Erythroblast (primary cell): ENCODE results near the gene ARHGEF4.

Source experiments
- DNase-seq, 2 experiments: peaks; one replicate each; lab custom pipeline; 2025; lab: John Stamatoyannopoulos, UW
- GATA1 ChIP-seq: IDR thresholded peaks from 2 replicates; pipeline ENCODE4 v1.6.1; 2011; ENCODE audit warnings: low read depth, mild to moderate bottlenecking, control low read depth, low read length, moderate library complexity
- POLR2A ChIP-seq: IDR thresholded peaks from 2 replicates; pipeline ENCODE4 v1.6.1; 2011; ENCODE audit warnings: mild to moderate bottlenecking, low read length

The ARHGEF4 gene

GRCh38 chr2:130824492-130825061 lies 12.1 kb upstream of the ARHGEF4 start:
- TF ChIP-seq GATA1: no peak
- TF ChIP-seq POLR2A: no peak
- no peak for DNase-seq

GRCh38 chr2:130825231-130825965 lies 11.3 kb upstream of the ARHGEF4 start:
- TF ChIP-seq POLR2A: no peak
- no peak for TF ChIP-seq GATA1
- no peak for DNase-seq

- TF ChIP-seq POLR2A (no peak), GATA1 (no peak)
- DNase-seq: no peak
These were observed 10.8 kb upstream of the ARHGEF4 start for GRCh38 chr2:130825966-130826253.

GRCh38 chr2:130826419-130826818 lies 10.3 kb upstream of the ARHGEF4 start:
- TF ChIP-seq GATA1: no peak
- no peak for TF ChIP-seq POLR2A
- no peak for DNase-seq

- DNase-seq: no peak
- no peak for TF ChIP-seq GATA1
- TF ChIP-seq POLR2A: no peak
These were observed 9.8 kb upstream of the ARHGEF4 start for GRCh38 chr2:130826821-130827501.

- no peak for DNase-seq
- TF ChIP-seq POLR2A (no peak), GATA1 (no peak)
These were observed 9.0 kb upstream of the ARHGEF4 start for GRCh38 chr2:130827502-130828251.

GRCh38 chr2:130828461-130828860 lies 8.3 kb upstream of the ARHGEF4 start:
- no peak for DNase-seq
- TF ChIP-seq POLR2A (no peak), GATA1 (no peak)

- no peak for DNase-seq
- TF ChIP-seq POLR2A (no peak), GATA1 (no peak)
These were observed 7.7 kb upstream of the ARHGEF4 start for GRCh38 chr2:130829015-130829414.

GRCh38 chr2:130830538-130830937 lies 6.2 kb upstream of the ARHGEF4 start:
- no peak for DNase-seq
- TF ChIP-seq GATA1: no peak
- no peak for TF ChIP-seq POLR2A

GRCh38 chr2:130831356-130831755 lies 5.4 kb upstream of the ARHGEF4 start:
- DNase-seq: no peak
- TF ChIP-seq POLR2A (no peak), GATA1 (no peak)

GRCh38 chr2:130832296-130832940 lies 4.3 kb upstream of the ARHGEF4 start:
- TF ChIP-seq POLR2A (no peak), GATA1 (no peak)
- DNase-seq: no peak

- no peak for DNase-seq
- TF ChIP-seq POLR2A (no peak), GATA1 (no peak)
These were observed 2.4 kb upstream of the ARHGEF4 start for GRCh38 chr2:130834091-130834930.
